Ovary (tissue), 3 donors: ENCODE measurements around the gene KRT79.

Experiments
- POLR2A ChIP-seq: fragments of 450-650 bp; IDR thresholded peaks from one replicate; pipeline ENCODE4 v1.6.1; 2017; ENCODE audit warnings: antibody characterized with exemption, mild to moderate bottlenecking, moderate library complexity
- TF ChIP-seq, protein P1 (sequence below), 3 donors: fragments of 450-650 bp in 2 of 3; fragments of 200-600 bp in 1 of 3; IDR thresholded peaks; one replicate each; pipeline versions ENCODE4 v1.5.1 to v1.8.0; 2016 to 2022; ENCODE audit warnings: antibody characterized with exemption in 3 of 3, mild to moderate bottlenecking in 1 of 3
- donor health status: DM: no; HTN: no; CAD: no.

DNA sequence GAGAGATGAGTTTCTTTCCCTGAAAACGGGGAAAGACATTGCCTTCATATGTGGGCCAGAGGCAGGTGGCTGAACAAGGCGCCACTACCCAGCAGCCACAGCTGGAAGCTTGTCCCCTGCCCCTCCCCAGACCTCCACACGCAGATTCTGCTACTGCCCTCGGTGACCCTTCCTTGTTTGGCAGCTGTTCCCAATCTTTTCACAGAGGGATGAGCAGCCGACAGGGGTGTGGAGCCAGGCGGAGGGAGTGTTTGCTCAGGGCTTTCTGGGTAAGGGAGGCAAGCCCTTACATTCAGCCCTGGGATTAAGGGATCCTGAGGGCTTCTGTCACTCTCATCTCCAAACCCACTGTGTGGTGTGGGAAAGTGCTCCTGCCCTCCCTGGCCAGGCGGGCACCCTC, 15.7 kb downstream of the KRT79 start:
- TF ChIP-seq, protein P1, sequence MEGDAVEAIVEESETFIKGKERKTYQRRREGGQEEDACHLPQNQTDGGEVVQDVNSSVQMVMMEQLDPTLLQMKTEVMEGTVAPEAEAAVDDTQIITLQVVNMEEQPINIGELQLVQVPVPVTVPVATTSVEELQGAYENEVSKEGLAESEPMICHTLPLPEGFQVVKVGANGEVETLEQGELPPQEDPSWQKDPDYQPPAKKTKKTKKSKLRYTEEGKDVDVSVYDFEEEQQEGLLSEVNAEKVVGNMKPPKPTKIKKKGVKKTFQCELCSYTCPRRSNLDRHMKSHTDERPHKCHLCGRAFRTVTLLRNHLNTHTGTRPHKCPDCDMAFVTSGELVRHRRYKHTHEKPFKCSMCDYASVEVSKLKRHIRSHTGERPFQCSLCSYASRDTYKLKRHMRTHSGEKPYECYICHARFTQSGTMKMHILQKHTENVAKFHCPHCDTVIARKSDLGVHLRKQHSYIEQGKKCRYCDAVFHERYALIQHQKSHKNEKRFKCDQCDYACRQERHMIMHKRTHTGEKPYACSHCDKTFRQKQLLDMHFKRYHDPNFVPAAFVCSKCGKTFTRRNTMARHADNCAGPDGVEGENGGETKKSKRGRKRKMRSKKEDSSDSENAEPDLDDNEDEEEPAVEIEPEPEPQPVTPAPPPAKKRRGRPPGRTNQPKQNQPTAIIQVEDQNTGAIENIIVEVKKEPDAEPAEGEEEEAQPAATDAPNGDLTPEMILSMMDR (IDR thresholded peaks at IDR 0.05), result no peak
- TF ChIP-seq POLR2A, result no peak
